Progenitor cell of endocrine pancreas (in vitro differentiated cells): ENCODE results near the gene DPRX. TPM values are rescaled to one million over a fixed set of nuclear protein-coding genes. Genes with fewer than 3 reads are reported as not detected.

Experiments used
- DNase-seq: peaks from one replicate; pipeline ENCODE4 v3.0.0; 2021; ENCODE audit warnings: low spot score; ENCODE audit not compliant: unreplicated experiment
- H3K27ac Mint-ChIP-seq: 2 replicates; pipeline ENCODE4 v1.8.0; 2021; ENCODE audit warnings: mild to moderate bottlenecking, moderate library complexity, mixed read lengths
- H3K27me3 Mint-ChIP-seq: 2 replicates; pipeline ENCODE4 v1.8.0; 2021; ENCODE audit warnings: mixed read lengths
- H3K36me3 Mint-ChIP-seq: 2 replicates; pipeline ENCODE4 v1.8.0; 2022; ENCODE audit warnings: mixed read lengths; ENCODE audit not compliant: insufficient read depth
- H3K4me1 Mint-ChIP-seq: 2 replicates; pipeline ENCODE4 v1.8.0; 2021; ENCODE audit warnings: low read depth, mixed read lengths
- H3K4me3 Mint-ChIP-seq: 2 replicates; pipeline ENCODE4 v1.8.0; 2021; ENCODE audit warnings: low read depth, mild to moderate bottlenecking, moderate library complexity, mixed read lengths
- H3K9me3 Mint-ChIP-seq: 2 replicates; pipeline ENCODE4 v1.8.0; 2021; ENCODE audit warnings: low read depth, mixed read lengths
- total RNA-seq: library from RNA; stranded (reverse); gene quantifications from 2 replicates; pipeline ENCODE4 v1.2.1, GENCODE V29; 2021
- TF ChIP-seq, protein P1 (sequence below): fragments of 200-600 bp; sonication (generic); IDR thresholded peaks from one replicate; pipeline ENCODE4 v1.5.0; 2021; ENCODE audit warnings: antibody characterized with exemption, mild to moderate bottlenecking; ENCODE audit not compliant: unreplicated experiment

DPRX gene
- total RNA-seq, 1 donor from 2014 or later = not detected

DNA sequence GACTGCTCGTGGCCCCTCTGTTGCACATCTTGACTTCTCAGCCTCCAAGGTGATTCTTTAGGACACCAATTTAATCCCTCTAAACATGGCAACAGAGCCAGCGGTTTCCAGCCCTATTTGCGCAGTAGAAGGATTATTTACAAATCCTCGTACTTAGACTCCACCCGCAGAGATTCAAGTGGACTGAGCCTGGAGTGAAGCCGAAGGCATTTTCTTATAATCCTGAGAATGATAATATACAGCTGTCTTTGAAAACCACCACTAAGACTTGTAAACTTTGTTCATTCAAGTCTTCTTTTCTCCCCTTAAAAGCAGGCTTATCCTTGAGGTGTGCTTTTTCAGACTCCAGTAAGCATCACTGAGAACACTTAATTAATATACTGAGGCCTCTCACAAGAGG lies 4.8 kb upstream of the DPRX start:
- Mint-ChIP-seq H3K4me3 (no peak overlapping the region), H3K36me3 (no peaks in the 10 kb centered on the region), H3K9me3 (no peaks in the 10 kb centered on the region), H3K27me3 (no peaks in the 10 kb centered on the region), H3K27ac (no peak overlapping the region), H3K4me1 (no peaks in the 10 kb centered on the region)
- TF ChIP-seq, protein P1, sequence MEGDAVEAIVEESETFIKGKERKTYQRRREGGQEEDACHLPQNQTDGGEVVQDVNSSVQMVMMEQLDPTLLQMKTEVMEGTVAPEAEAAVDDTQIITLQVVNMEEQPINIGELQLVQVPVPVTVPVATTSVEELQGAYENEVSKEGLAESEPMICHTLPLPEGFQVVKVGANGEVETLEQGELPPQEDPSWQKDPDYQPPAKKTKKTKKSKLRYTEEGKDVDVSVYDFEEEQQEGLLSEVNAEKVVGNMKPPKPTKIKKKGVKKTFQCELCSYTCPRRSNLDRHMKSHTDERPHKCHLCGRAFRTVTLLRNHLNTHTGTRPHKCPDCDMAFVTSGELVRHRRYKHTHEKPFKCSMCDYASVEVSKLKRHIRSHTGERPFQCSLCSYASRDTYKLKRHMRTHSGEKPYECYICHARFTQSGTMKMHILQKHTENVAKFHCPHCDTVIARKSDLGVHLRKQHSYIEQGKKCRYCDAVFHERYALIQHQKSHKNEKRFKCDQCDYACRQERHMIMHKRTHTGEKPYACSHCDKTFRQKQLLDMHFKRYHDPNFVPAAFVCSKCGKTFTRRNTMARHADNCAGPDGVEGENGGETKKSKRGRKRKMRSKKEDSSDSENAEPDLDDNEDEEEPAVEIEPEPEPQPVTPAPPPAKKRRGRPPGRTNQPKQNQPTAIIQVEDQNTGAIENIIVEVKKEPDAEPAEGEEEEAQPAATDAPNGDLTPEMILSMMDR = no peak
- no peak for DNase-seq

DNA sequence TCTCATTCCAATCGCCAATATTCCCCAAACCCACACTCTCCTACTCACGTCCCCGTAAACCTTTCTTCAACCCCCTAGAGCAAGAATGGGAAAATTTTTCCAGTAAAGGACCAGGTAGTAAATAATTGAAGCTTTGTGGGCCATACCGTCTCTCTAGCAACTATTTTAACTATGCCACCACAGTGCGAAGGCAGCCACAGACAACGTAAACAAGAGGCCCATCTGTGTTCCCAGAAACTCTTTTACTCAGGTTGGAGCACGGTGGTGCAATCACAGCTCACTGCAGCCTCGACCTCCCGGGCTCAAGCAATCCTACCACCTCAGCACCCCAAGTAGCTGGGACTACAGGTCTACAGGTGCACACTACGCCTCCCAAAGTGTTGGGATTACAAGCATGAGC lies 3.0 kb downstream of the DPRX start:
- Mint-ChIP-seq H3K27ac (no peak overlapping the region), H3K4me1 (no peaks in the 10 kb centered on the region), H3K9me3 (no peaks in the 10 kb centered on the region), H3K27me3 (no peaks in the 10 kb centered on the region), H3K4me3 (no peak overlapping the region), H3K36me3 (no peaks in the 10 kb centered on the region)
- DNase-seq = no peak
- TF ChIP-seq, protein P1 = no peak

DNA sequence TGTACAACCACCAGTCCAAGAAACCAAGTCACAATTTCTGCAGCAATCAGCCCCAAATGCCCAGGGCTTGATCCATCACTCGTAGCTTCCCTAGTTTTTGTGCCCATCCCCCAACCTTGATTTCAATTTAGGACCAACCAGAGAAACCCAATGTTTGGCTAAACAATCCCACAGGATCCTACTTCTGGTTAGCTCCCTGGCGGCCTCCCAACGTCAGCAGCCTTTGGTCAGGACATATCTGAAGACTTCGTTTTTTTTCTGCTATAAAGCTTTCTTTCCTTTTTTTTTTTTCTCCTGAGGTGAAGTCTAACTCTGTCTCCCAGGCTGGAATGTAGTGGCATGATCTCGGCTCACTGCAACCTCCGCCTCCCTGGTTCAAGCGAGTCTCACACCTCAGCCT lies 7.7 kb downstream of the DPRX start:
- Mint-ChIP-seq H3K36me3 (no peaks in the 10 kb centered on the region), H3K4me3 (no peak overlapping the region), H3K9me3 (no peaks in the 10 kb centered on the region), H3K27me3 (no peaks in the 10 kb centered on the region), H3K4me1 (peaks cover 18% of the 10 kb centered on the region), H3K27ac (no peak overlapping the region)
- DNase-seq = no peak
- TF ChIP-seq, protein P1 = no peak

DNA sequence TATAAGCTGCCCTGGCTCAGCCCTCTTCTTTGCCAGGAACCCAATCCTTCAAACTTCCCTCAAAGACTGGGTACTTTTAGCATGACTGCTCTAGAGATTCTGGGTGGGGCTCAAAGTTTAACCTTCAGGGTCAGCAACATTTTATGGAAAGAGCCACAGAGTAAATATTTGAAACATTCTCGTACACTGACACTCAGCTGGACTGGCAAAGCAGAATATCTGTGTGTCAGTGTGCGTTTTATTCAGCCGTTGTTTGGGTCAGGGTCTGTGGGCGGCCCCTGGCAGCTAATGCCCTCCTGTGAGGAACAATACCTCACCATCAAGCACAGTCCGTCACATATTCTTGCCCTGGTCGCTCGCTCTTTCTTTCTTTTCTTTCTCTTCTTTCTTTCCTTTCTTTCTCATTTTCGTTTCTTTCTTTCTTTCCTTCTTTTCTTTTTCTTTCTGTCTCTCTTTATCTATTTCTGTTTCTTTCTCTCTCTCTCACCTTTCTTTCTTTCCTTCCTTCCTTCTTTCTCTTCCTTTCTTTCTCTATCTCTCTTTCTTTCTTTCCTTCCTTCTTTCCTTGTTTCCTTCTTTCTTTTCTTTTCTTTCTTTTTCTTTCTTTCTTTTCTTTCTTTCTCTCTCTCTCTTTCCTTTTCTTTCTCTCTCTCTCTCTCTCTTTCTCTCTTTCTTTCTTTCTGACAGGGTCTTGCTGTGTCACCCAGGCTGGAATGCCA lies 10.7 kb downstream of the DPRX start:
- Mint-ChIP-seq H3K36me3 (no peaks in the 10 kb centered on the region), H3K27me3 (no peaks in the 10 kb centered on the region), H3K4me1 (peaks cover 18% of the 10 kb centered on the region), H3K9me3 (no peaks in the 10 kb centered on the region), H3K4me3 (no peak overlapping the region), H3K27ac (peak overlapping the region; percentile 62)
- no peak for DNase-seq
- TF ChIP-seq, protein P1 = no peak

DNA sequence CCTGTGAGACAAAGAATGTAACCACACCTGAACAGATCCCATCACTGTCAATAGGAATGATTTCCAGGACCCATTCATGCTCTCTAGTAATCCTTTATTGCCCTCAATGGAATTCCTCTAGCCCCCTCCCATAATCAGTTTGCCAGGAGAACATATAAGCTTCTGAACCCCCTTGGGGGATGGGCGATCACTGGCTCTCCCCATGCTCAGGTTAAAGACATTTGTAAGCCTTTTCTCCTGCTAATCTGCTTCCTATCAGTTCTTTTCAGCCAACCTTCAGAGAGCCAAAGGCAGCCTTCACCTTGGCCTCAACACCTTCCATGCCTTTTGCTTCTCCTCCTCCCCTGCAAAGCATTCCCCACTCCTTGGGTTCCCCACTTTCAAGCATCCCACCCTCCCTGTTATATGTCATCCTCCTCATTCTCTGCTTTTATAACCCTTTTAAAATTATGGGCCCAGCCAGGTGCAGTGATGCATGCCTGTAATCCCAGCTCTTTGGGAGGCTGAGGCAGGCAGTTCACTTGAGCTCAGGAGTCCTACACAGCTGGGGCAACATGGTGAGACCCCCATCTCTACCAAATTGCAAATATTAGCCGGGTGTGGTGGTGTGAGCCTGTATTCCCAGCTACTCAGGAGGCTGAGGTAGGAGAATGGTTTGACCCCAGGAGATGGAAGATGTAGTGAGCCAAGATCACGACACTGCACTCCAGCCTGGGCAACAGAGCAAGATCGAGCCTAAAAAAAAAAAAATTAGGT lies 12.4 kb downstream of the DPRX start:
- Mint-ChIP-seq H3K27ac (peak overlapping the region; percentile 45), H3K9me3 (no peaks in the 10 kb centered on the region)

More for the DNA sequence above, 12.4 kb downstream of the DPRX start:
- Mint-ChIP-seq H3K27me3 (no peaks in the 10 kb centered on the region), H3K36me3 (no peaks in the 10 kb centered on the region), H3K4me1 (peaks cover 18% of the 10 kb centered on the region), H3K4me3 (no peak overlapping the region)
- no peak for DNase-seq
- TF ChIP-seq, protein P1 = no peak
